Measurements from ENCODE around the gene ERBB4. TPM values are rescaled to one million over a fixed set of nuclear protein-coding genes. Genes with fewer than 3 reads are reported as not detected.

Gene ERBB4
- total RNA-seq, 2 donors from 2014 or later: 1.0 to 32.8 TPM

GRCh38 chr2:212534336-212534735 lies 4.3 kb downstream of the ERBB4 start:
- TF ChIP-seq POLR2AphosphoS5 (IDR thresholded peaks at IDR 0.05) (no peak), POLR2A (IDR thresholded peaks at IDR 0.05) (no peak), CTCF (IDR thresholded peaks at IDR 0.05) (no peak)
- intact Hi-C loops (cut with DNase I): no loop called here

GRCh38 chr2:212532585-212532984 lies 6.0 kb downstream of the ERBB4 start:
- Histone ChIP-seq H3K27ac (no peak overlapping the region), H3K27me3 (replicated peaks; ENCODE audit: insufficient read depth) (no peaks in the 10 kb centered on the region), H3K9me3 (no peaks in the 10 kb centered on the region), H3K4me1 (replicated peaks) (no peaks in the 10 kb centered on the region), H3K4me3 (no peak overlapping the region), H3K36me3 (no peaks in the 10 kb centered on the region)
- WGBS: 97% methylated on average over 2 of the region's 2 CpGs
- TF ChIP-seq POLR2A (IDR thresholded peaks at IDR 0.05) (no peak), CTCF (IDR thresholded peaks at IDR 0.05) (no peak), POLR2AphosphoS5 (IDR thresholded peaks at IDR 0.05) (no peak)
- DNase-seq (ENCODE audit: low spot score): no peak
- intact Hi-C loops (cut with DNase I): no loop called here

More at GRCh38 chr2:212534336-212534735, 4.3 kb downstream of the ERBB4 start:
- no peaks in the 10 kb centered on the region for H3K27me3 ChIP-seq (replicated peaks; ENCODE audit: insufficient read depth)
- no peaks in the 10 kb centered on the region for H3K36me3 ChIP-seq
- no peak overlapping the region for H3K4me3 ChIP-seq
- WGBS: 94% methylated on average over 2 of the region's 2 CpGs
- no peak for DNase-seq (ENCODE audit: low spot score)
- H3K4me1 ChIP-seq (replicated peaks): no peaks in the 10 kb centered on the region
- H3K27ac ChIP-seq: no peak overlapping the region
- no peaks in the 10 kb centered on the region for H3K9me3 ChIP-seq

GRCh38 chr2:212532087-212532486 lies 6.5 kb downstream of the ERBB4 start:
- no peak for DNase-seq (ENCODE audit: low spot score)
- Histone ChIP-seq H3K9me3 (no peaks in the 10 kb centered on the region), H3K36me3 (no peaks in the 10 kb centered on the region), H3K4me3 (no peak overlapping the region), H3K27me3 (replicated peaks; ENCODE audit: insufficient read depth) (no peaks in the 10 kb centered on the region), H3K27ac (no peak overlapping the region), H3K4me1 (replicated peaks) (no peaks in the 10 kb centered on the region)
- TF ChIP-seq POLR2A (IDR thresholded peaks at IDR 0.05) (no peak), POLR2AphosphoS5 (IDR thresholded peaks at IDR 0.05) (no peak), CTCF (IDR thresholded peaks at IDR 0.05) (no peak)
- intact Hi-C loops (cut with DNase I): no loop called here
- 88% methylated on average over 3 of the region's 3 CpGs for WGBS

- Histone ChIP-seq H3K36me3 (no peaks in the 10 kb centered on the region), H3K4me1 (replicated peaks) (no peaks in the 10 kb centered on the region), H3K27ac (no peak overlapping the region), H3K9me3 (no peaks in the 10 kb centered on the region), H3K27me3 (replicated peaks; ENCODE audit: insufficient read depth) (no peaks in the 10 kb centered on the region), H3K4me3 (no peak overlapping the region)
- intact Hi-C loops (cut with DNase I): no loop called here
- WGBS: 100% methylated on average over 1 of the region's 1 CpG
- no peak for TF ChIP-seq CTCF (IDR thresholded peaks at IDR 0.05)
- TF ChIP-seq POLR2A (IDR thresholded peaks at IDR 0.05): no peak
- no peak for TF ChIP-seq POLR2AphosphoS5 (IDR thresholded peaks at IDR 0.05)
- no peak for DNase-seq (ENCODE audit: low spot score)
Observed at GRCh38 chr2:212531499-212531898, 7.1 kb downstream of the ERBB4 start.

GRCh38 chr2:212530991-212531390 lies 7.6 kb downstream of the ERBB4 start:
- no peaks in the 10 kb centered on the region for H3K4me1 ChIP-seq (replicated peaks)
- 64% methylated on average over 3 of the region's 3 CpGs for WGBS
- DNase-seq (ENCODE audit: low spot score): no peak
- H3K27ac ChIP-seq: no peak overlapping the region
- no peaks in the 10 kb centered on the region for H3K36me3 ChIP-seq
- no peaks in the 10 kb centered on the region for H3K9me3 ChIP-seq
- no peak overlapping the region for H3K4me3 ChIP-seq
- TF ChIP-seq POLR2AphosphoS5 (IDR thresholded peaks at IDR 0.05): no peak
- H3K27me3 ChIP-seq (replicated peaks; ENCODE audit: insufficient read depth): no peaks in the 10 kb centered on the region
- intact Hi-C loops (cut with DNase I): no loop called here

Measured in prostate gland (tissue), 2 donors.